ENCODE data around the gene ZNF829.

GRCh38 chr19:36849701-36850558 is 66.2 kb downstream of the ZNF829 start:
- no peak for TF ChIP-seq CTCF (conservative IDR thresholded peaks at IDR 0.05 in 1 of 2, IDR thresholded peaks at IDR 0.05 in 1 of 2; ENCODE audit: extremely low read depth in 1 of 2, insufficient read depth in 1 of 2, low read depth in 1 of 2, low read length in 2 of 2)
- TF ChIP-seq EZH2 (IDR thresholded peaks at IDR 0.05; ENCODE audit: borderline replicate concordance, low read length) = no peak

All from mammary epithelial cell (primary cell).